ENCODE results near the gene TSHZ1.

- TF ChIP-seq MAX (IDR thresholded peaks at IDR 0.05; ENCODE audit: low read depth) (no peak), ZBTB33 (IDR thresholded peaks at IDR 0.05; ENCODE audit: borderline replicate concordance, low read depth) (no peak), EP300 (IDR thresholded peaks at IDR 0.05; ENCODE audit: borderline replicate concordance in 1 of 2, low read depth in 1 of 2, low read length in 1 of 2) (no peak), USF2 (IDR thresholded peaks at IDR 0.05; ENCODE audit: borderline replicate concordance, low read depth, low read length) (no peak), SIN3A (IDR thresholded peaks at IDR 0.05; ENCODE audit: borderline replicate concordance, low read depth, low read length) (no peak), POLR2AphosphoS5 (IDR thresholded peaks at IDR 0.05; ENCODE audit: low read depth, low read length) (no peak), CTCF (IDR thresholded peaks at IDR 0.05) (no peak), RCOR1 (IDR thresholded peaks at IDR 0.05; ENCODE audit: low read length) (no peak), ELF1 (IDR thresholded peaks at IDR 0.05) (no peak), YY1 (IDR thresholded peaks at IDR 0.05; ENCODE audit: low read depth) (no peak)
These were observed 7.8 kb upstream of the TSHZ1 start for GRCh38 chr18:75202696-75203365.

Data from SK-N-SH (cell line).